Measurements from ENCODE around the gene E2F1. TPM values are rescaled to one million over a fixed set of nuclear protein-coding genes. Genes with fewer than 3 reads are reported as not detected.

E2F1 gene
- total and polyA plus RNA-seq, 2 of the 4 experiments (the other 2 are of a cell fraction): 10.9 to 14.0 TPM

DNA sequence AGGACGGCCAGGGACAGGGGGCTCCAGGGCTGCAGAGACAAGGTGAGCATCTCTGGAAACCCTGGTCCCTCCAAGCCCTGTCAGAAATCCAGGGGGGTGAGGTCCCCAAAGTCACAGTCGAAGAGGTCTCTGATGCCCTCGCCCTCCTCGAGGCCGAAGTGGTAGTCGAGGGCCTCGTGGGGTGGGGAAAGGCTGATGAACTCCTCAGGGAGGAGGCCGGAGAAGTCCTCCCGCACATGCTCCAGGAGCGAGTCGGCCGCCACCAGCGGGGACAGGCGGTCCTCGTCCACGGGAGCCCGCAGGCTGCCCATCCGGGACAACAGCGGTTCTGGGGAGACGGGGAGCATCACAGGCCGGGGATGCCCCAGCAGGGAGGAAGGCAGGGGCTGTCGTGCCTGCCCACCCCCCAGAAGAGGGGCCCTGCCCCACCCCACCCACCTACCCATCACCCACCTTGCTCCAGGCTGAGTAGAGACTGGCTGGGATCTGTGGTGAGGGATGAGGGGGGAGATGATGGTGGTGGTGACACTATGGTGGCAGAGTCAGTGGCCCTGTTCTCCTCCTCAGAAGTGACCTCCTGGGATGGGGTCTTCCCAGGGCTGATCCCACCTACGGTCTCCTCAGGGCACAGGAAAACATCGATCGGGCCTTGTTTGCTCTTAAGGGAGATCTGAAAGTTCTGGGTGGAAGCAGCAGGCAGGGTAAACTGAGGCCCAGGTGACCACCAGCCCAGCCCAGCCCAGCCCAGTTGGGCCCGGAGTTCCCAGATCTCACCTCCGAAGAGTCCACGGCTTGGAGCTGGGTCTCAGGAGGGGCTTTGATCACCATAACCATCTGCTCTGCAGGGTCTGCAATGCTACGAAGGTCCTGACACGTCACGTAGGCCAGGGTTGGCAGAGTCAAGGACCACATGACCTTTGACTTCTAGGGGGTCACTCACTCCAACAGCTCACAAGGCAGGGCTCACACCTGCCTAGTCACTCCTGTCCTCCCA, 9.2 kb downstream of the E2F1 start (continued):
- TF ChIP-seq CEBPB (IDR thresholded peaks at IDR 0.05; ENCODE audit: low read depth, low read length): no peak

DNA sequence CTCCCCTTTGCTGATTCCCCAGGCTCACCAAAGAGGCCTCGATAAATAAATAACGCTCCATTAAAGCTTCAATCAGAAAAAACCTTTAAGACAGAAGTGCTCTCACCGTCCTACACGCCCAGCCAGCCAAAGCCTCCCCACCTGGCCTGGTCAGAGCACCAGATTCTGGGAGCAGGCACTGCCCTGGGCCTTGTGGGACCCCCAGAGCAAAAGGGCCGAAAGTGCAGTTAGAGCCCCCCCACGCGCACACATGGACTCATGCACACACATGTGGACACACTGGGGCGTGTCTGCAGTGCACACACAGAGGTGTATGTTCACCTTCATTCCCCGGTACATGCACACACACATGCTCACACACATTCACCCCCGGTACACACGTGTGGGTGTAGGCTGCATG, 10.1 kb downstream of the E2F1 start:
- no peak overlapping the region for H2BK20ac ChIP-seq (ENCODE audit: low read depth, low read length)
- DNase-seq: no peak
- no peak overlapping the region for H3K18ac ChIP-seq (ENCODE audit: low read depth, low read length)
- ChIA-PET CTCF (interaction anchor here (0.6 kb wide), 1 partner anchor 192 kb away, joined by 4 read pairs; no protein-coding TSS in a partner anchor), POLR2A (ENCODE audit: unreplicated experiment) (no interaction called here)
- no peak overlapping the region for H3K56ac ChIP-seq (ENCODE audit: extremely low read depth, insufficient read depth, low read length)
- no peak overlapping the region for H3K4ac ChIP-seq (ENCODE audit: low read depth, low read length)
- no peak for ATAC-seq (ENCODE audit: low read depth)
- no peak overlapping the region for H2BK15ac ChIP-seq (ENCODE audit: low read depth, low read length)
- no peak overlapping the region for H3K23ac ChIP-seq (ENCODE audit: low read depth, low read length)
- no peak overlapping the region for H2BK120ac ChIP-seq (ENCODE audit: low read depth, low read length)
- H3K36me3 ChIP-seq (ENCODE audit: control insufficient read depth, insufficient read depth, low read length): peaks cover 1% of the 10 kb centered on the region; the same call in 1 of the 2 replicates
- 97% methylated on average over 4 of the region's 11 CpGs; no CpG with 5 or more reads in 1 of the 2 experiments for WGBS, 2 experiments (ENCODE audit: extremely low coverage in 2 of 2, insufficient read length in 1 of 2)
- TF ChIP-seq FOS (IDR thresholded peaks at IDR 0.05; ENCODE audit: low read depth, low read length): no peak
- TF ChIP-seq MAFK (IDR thresholded peaks at IDR 0.05; ENCODE audit: low read depth, low read length): no peak
- no peak for TF ChIP-seq POLR2A (IDR thresholded peaks at IDR 0.05; ENCODE audit: low read depth, low read length)
- no peak for TF ChIP-seq RAD21 (IDR thresholded peaks at IDR 0.05; ENCODE audit: low read length)
- TF ChIP-seq, protein P1, sequence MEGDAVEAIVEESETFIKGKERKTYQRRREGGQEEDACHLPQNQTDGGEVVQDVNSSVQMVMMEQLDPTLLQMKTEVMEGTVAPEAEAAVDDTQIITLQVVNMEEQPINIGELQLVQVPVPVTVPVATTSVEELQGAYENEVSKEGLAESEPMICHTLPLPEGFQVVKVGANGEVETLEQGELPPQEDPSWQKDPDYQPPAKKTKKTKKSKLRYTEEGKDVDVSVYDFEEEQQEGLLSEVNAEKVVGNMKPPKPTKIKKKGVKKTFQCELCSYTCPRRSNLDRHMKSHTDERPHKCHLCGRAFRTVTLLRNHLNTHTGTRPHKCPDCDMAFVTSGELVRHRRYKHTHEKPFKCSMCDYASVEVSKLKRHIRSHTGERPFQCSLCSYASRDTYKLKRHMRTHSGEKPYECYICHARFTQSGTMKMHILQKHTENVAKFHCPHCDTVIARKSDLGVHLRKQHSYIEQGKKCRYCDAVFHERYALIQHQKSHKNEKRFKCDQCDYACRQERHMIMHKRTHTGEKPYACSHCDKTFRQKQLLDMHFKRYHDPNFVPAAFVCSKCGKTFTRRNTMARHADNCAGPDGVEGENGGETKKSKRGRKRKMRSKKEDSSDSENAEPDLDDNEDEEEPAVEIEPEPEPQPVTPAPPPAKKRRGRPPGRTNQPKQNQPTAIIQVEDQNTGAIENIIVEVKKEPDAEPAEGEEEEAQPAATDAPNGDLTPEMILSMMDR (conservative IDR thresholded peaks at IDR 0.05; ENCODE audit: low read depth, low read length): no peak
- TF ChIP-seq MAZ (IDR thresholded peaks at IDR 0.05; ENCODE audit: borderline replicate concordance, low read depth, low read length): no peak
- no peak for TF ChIP-seq CEBPB (IDR thresholded peaks at IDR 0.05; ENCODE audit: low read depth, low read length)
- no peak for TF ChIP-seq NFE2L2 (IDR thresholded peaks at IDR 0.05; ENCODE audit: low read depth, low read length)
- TF ChIP-seq CHD1 (IDR thresholded peaks at IDR 0.05; ENCODE audit: low read depth, low read length): no peak
- H4K20me1 ChIP-seq (ENCODE audit: insufficient read depth, low read length): peaks cover 31% of the 10 kb centered on the region
- H2AK9ac ChIP-seq (replicated peaks; ENCODE audit: low read depth, low read length, poor library complexity): no peak overlapping the region
- no peak overlapping the region for H4K91ac ChIP-seq (ENCODE audit: insufficient read depth, low read depth, low read length)
- H3K14ac ChIP-seq (replicated peaks; ENCODE audit: low read depth, low read length): no peak overlapping the region
- H4K5ac ChIP-seq (ENCODE audit: low read depth, low read length): no peak overlapping the region
- H2AK5ac ChIP-seq (ENCODE audit: low read depth, low read length): no peak overlapping the region
- H3K4me2 ChIP-seq (ENCODE audit: low read depth, low read length): no peak overlapping the region
- H3K79me1 ChIP-seq (ENCODE audit: low read depth in 1 of 2, low read length in 2 of 2): peaks cover 8 to 57% of the 10 kb centered on the region in 2 experiments; a peak in 3 of 4 replicates
- H2BK5ac ChIP-seq (ENCODE audit: low read depth, low read length, poor library complexity, severe bottlenecking): no peak overlapping the region
- H3K9me3 ChIP-seq (ENCODE audit: control insufficient read depth, insufficient read depth, low read length): no peaks in the 10 kb centered on the region
- H3K4me3 ChIP-seq (ENCODE audit: insufficient read depth, low read depth, low read length): no peak overlapping the region
- BruUV-seq (replicated peaks): no TSS peak
- intact Hi-C loops (cut with micrococcal nuclease) (no loop called here), in situ Hi-C loops (cut with MboI; ENCODE audit: low sequenced_read_pairs) (no loop called here), dilution Hi-C loops (cut with HindIII; ENCODE audit: low sequenced_read_pairs, unreplicated experiment) (no loop called here)
- H3K27me3 ChIP-seq (ENCODE audit: control insufficient read depth, insufficient read depth, low read length): no peaks in the 10 kb centered on the region
- no peak overlapping the region for H2AFZ ChIP-seq (replicated peaks; ENCODE audit: low read length, poor library complexity)
- peaks cover 29% of the 10 kb centered on the region for H3K4me1 ChIP-seq (ENCODE audit: control insufficient read depth, insufficient read depth, low read length)
- no peak overlapping the region for H3K27ac ChIP-seq (ENCODE audit: insufficient read depth, low read length)
- H3K9me1 ChIP-seq (ENCODE audit: insufficient read depth, low read length): peaks cover 28% of the 10 kb centered on the region
- no peak overlapping the region for H4K8ac ChIP-seq (ENCODE audit: low read depth in 2 of 2, low read length in 2 of 2)
- H3K9ac ChIP-seq (ENCODE audit: low read depth, low read length): no peak overlapping the region
